Cardiac muscle cell (in vitro differentiated cells and primary cell): ENCODE data around the gene NR2C2AP. TPM values are rescaled to one million over a fixed set of nuclear protein-coding genes. Genes with fewer than 3 reads are reported as not detected.

ENCODE experiments used
- DNase-seq, 2 donors: peaks; one replicate each; pipeline versions ENCODE4 v3.0.0 to v3.0.0-alpha.2; 2010 to 2017; ENCODE audit warnings: low read depth in 1 of 2, low spot score in 1 of 2
- H3K27ac ChIP-seq: fragments of 200-600 bp; sonication (generic); 2 replicates; pipeline ENCODE4 v1.5.1; 2016
- H3K27me3 ChIP-seq: fragments of 200-600 bp; sonication (generic); 2 replicates; pipeline ENCODE4 v1.6.0; 2016; ENCODE audit warnings: control low read depth
- H3K36me3 ChIP-seq: fragments of 200-600 bp; sonication (generic); 2 replicates; pipeline ENCODE4 v1.5.1; 2016; ENCODE audit warnings: control low read depth
- H3K4me1 ChIP-seq: fragments of 200-600 bp; sonication (generic); 2 replicates; pipeline ENCODE4 v1.8.1; 2017; ENCODE audit warnings: low read depth, mild to moderate bottlenecking, mixed run types
- H3K4me3 ChIP-seq: fragments of 200-600 bp; sonication (generic); 2 replicates; pipeline ENCODE4 v1.5.1; 2016; ENCODE audit warnings: mild to moderate bottlenecking
- H3K9me3 ChIP-seq: fragments of 200-600 bp; sonication (generic); 2 replicates; pipeline ENCODE4 v1.5.1; 2017; ENCODE audit warnings: low read depth, mild to moderate bottlenecking, control low read depth
- CTCF ChIP-seq: IDR thresholded peaks from 2 replicates; pipeline ENCODE4 v1.5.1; 2012; ENCODE audit warnings: low read depth, mild to moderate bottlenecking, low read length
- polyA plus RNA-seq: library from polyadenylated mRNA; unstranded; fragments of >200 nt; fragmentation: Nextera tagmentation; extraction: Ambion mirVana; gene quantifications from 2 replicates; pipeline ENCODE4 v1.2.1, GENCODE V29; 2016
- total RNA-seq: library from RNA; depleted of rRNA; stranded (reverse); fragments of >200 nt; gene quantifications from 2 replicates; pipeline ENCODE4 v1.2.3, GENCODE V29; 2016

The NR2C2AP gene
- total and polyA plus RNA-seq, 2 experiments from 2014 or later = 6.4 to 10.0 TPM

GRCh38 chr19:19151418-19151817 is 51.8 kb downstream of the NR2C2AP start:
- no peaks in the 10 kb centered on the region for H3K4me1 ChIP-seq
- no peaks in the 10 kb centered on the region for H3K36me3 ChIP-seq
- no peak for DNase-seq
- H3K9me3 ChIP-seq = no peaks in the 10 kb centered on the region
- no peak overlapping the region for H3K27ac ChIP-seq
- H3K27me3 ChIP-seq = no peaks in the 10 kb centered on the region
- no peak overlapping the region for H3K4me3 ChIP-seq
- TF ChIP-seq CTCF = no peak

Other genes with a start within 250 kb of the NR2C2AP start
- gene SUGP2, start 169.9 kb downstream of the NR2C2AP start, total RNA-seq = 90.1 and 126 TPM in 2 replicates
- gene SUGP2, start 169.9 kb downstream of the NR2C2AP start, polyA plus RNA-seq = 120 and 145 TPM in 2 replicates
- 34.6 and 42.2 TPM in 2 replicates for gene ARMC6, start 169.8 kb downstream of the NR2C2AP start, total RNA-seq
- gene ARMC6, start 169.8 kb downstream of the NR2C2AP start, polyA plus RNA-seq = 22.7 and 31.0 TPM in 2 replicates
- gene SLC25A42, start 139.4 kb downstream of the NR2C2AP start, total RNA-seq = 22.4 and 30.4 TPM in 2 replicates
- gene SLC25A42, start 139.4 kb downstream of the NR2C2AP start, polyA plus RNA-seq = 28.7 and 31.3 TPM in 2 replicates
- gene TMEM161A, start 64.9 kb downstream of the NR2C2AP start, total RNA-seq = 83.9 and 136 TPM in 2 replicates
- gene TMEM161A, start 64.9 kb downstream of the NR2C2AP start, polyA plus RNA-seq = 121 and 157 TPM in 2 replicates
- 0.18 TPM in 1 of 2 replicates, not detected in the other for gene MEF2B, start 33.2 kb downstream of the NR2C2AP start, total RNA-seq
- 1.2 and 1.7 TPM in 2 replicates for gene MEF2B, start 33.2 kb downstream of the NR2C2AP start, polyA plus RNA-seq
- gene BORCS8, start 11.3 kb downstream of the NR2C2AP start, total RNA-seq = 24.7 and 28.7 TPM in 2 replicates
- 29.1 and 38.0 TPM in 2 replicates for gene BORCS8, start 11.3 kb downstream of the NR2C2AP start, polyA plus RNA-seq
- gene RFXANK, start 11.2 kb downstream of the NR2C2AP start, total RNA-seq = 88.8 and 117 TPM in 2 replicates
- gene RFXANK, start 11.2 kb downstream of the NR2C2AP start, polyA plus RNA-seq = 130 and 156 TPM in 2 replicates
- 0.36 and 0.42 TPM in 2 replicates for gene NCAN, start 8.5 kb upstream of the NR2C2AP start, total RNA-seq
- gene NCAN, start 8.5 kb upstream of the NR2C2AP start, polyA plus RNA-seq = 0.45 TPM in 1 of 2 replicates, not detected in the other
- 4.9 and 9.6 TPM in 2 replicates for gene TM6SF2, start 69.9 kb upstream of the NR2C2AP start, total RNA-seq
- gene TM6SF2, start 69.9 kb upstream of the NR2C2AP start, polyA plus RNA-seq = 12.1 and 13.5 TPM in 2 replicates
- 74.5 and 76.0 TPM in 2 replicates for gene SUGP1, start 117.1 kb upstream of the NR2C2AP start, total RNA-seq
- 73.7 and 84.6 TPM in 2 replicates for gene SUGP1, start 117.1 kb upstream of the NR2C2AP start, polyA plus RNA-seq
- 46.0 and 78.5 TPM in 2 replicates for gene MAU2, start 117.4 kb upstream of the NR2C2AP start, total RNA-seq
- 43.6 and 53.9 TPM in 2 replicates for gene MAU2, start 117.4 kb upstream of the NR2C2AP start, polyA plus RNA-seq
- 72.9 and 98.3 TPM in 2 replicates for gene GATAD2A, start 202.3 kb upstream of the NR2C2AP start, total RNA-seq
- 32.3 and 39.4 TPM in 2 replicates for gene GATAD2A, start 202.3 kb upstream of the NR2C2AP start, polyA plus RNA-seq